Retinal pigment epithelial cell (primary cell): ENCODE measurements around the gene TMEM131.

Experiments used
- DNase-seq: peaks from one replicate; pipeline ENCODE4 v3.0.0-alpha.2; 2010; ENCODE audit warnings: low read depth
- H3K4me3 ChIP-seq: 2 replicates; pipeline ENCODE4 v1.5.1; 2011; ENCODE audit warnings: mild to moderate bottlenecking, low read length, control low read depth, moderate library complexity
- CTCF ChIP-seq: conservative IDR thresholded peaks from 2 replicates; pipeline ENCODE4 v1.5.1; 2011; ENCODE audit warnings: low read depth, low read length, control low read depth, inconsistent platforms

The TMEM131 gene

GRCh38 chr2:97733341-97734035, 262.3 kb downstream of the TMEM131 start:
- DNase-seq: no peak
- no peak for TF ChIP-seq CTCF

GRCh38 chr2:97732436-97733340, 263.1 kb downstream of the TMEM131 start:
- no peak for DNase-seq
- no peak overlapping the region for H3K4me3 ChIP-seq
- no peak for TF ChIP-seq CTCF

More at GRCh38 chr2:97733341-97734035, 262.3 kb downstream of the TMEM131 start:
- H3K4me3 ChIP-seq: no peak overlapping the region

- H3K4me3 ChIP-seq: no peak overlapping the region
- TF ChIP-seq CTCF: no peak
- DNase-seq: no peak
These were observed 264.3 kb downstream of the TMEM131 start for GRCh38 chr2:97731274-97732020.

- no peak overlapping the region for H3K4me3 ChIP-seq
- no peak for TF ChIP-seq CTCF
- no peak for DNase-seq
These were observed 265.5 kb downstream of the TMEM131 start for GRCh38 chr2:97730245-97730644.

GRCh38 chr2:97728091-97728731, 267.5 kb downstream of the TMEM131 start:
- DNase-seq: no peak
- no peak for TF ChIP-seq CTCF
- H3K4me3 ChIP-seq: no peak overlapping the region

GRCh38 chr2:97727296-97727695, 268.5 kb downstream of the TMEM131 start:
- no peak overlapping the region for H3K4me3 ChIP-seq
- TF ChIP-seq CTCF: no peak
- no peak for DNase-seq
